NOMO-1 (cell line): ENCODE data around the gene EVC2.
"Not testable (repeated sequence)": the region's sequence is repeated elsewhere in the genome, so short reads cannot be mapped to it uniquely, and the experiment has no call there.

Experiments
- DNase-seq, 2 experiments: peaks; one replicate each; lab custom pipeline; 2025; ENCODE audit not compliant: unreplicated experiment in 2 of 2; lab: John Stamatoyannopoulos, UW

EVC2 gene

GRCh38 chr4:5746829-5747737 is 38.7 kb upstream of the EVC2 start:
- no peak for DNase-seq

- no peak for DNase-seq
These were observed 37.9 kb upstream of the EVC2 start for GRCh38 chr4:5746250-5746649.

GRCh38 chr4:5742968-5743367 is 34.6 kb upstream of the EVC2 start:
- no peak for DNase-seq

GRCh38 chr4:5742388-5742787 is 34.0 kb upstream of the EVC2 start:
- no peak for DNase-seq

GRCh38 chr4:5738061-5738460 is 29.7 kb upstream of the EVC2 start:
- DNase-seq = no peak

- no peak for DNase-seq
These were observed 27.1 kb upstream of the EVC2 start for GRCh38 chr4:5735463-5735862.

GRCh38 chr4:5734853-5735252 is 26.5 kb upstream of the EVC2 start:
- no peak for DNase-seq

GRCh38 chr4:5732158-5732557 is 23.8 kb upstream of the EVC2 start:
- no peak for DNase-seq

- DNase-seq = no peak
These were observed 22.9 kb upstream of the EVC2 start for GRCh38 chr4:5730993-5731990.

GRCh38 chr4:5730436-5730835 is 22.1 kb upstream of the EVC2 start:
- no peak for DNase-seq

- not testable (repeated sequence) for DNase-seq
These were observed 20.1 kb upstream of the EVC2 start for GRCh38 chr4:5728412-5728811.

- no peak for DNase-seq
These were observed 16.0 kb upstream of the EVC2 start for GRCh38 chr4:5724377-5724776.

- DNase-seq = no peak
These were observed 14.0 kb upstream of the EVC2 start for GRCh38 chr4:5722328-5722727.

- DNase-seq = no peak
These were observed 13.6 kb upstream of the EVC2 start for GRCh38 chr4:5721923-5722322.

GRCh38 chr4:5720980-5721379 is 12.6 kb upstream of the EVC2 start:
- no peak for DNase-seq

GRCh38 chr4:5720157-5720850 is 11.9 kb upstream of the EVC2 start:
- no peak for DNase-seq

- DNase-seq = no peak
These were observed 11.1 kb upstream of the EVC2 start for GRCh38 chr4:5719350-5720055.

GRCh38 chr4:5718411-5718810 is 10.1 kb upstream of the EVC2 start:
- no peak for DNase-seq

- DNase-seq = no peak
These were observed 9.2 kb upstream of the EVC2 start for GRCh38 chr4:5717449-5718158.

- DNase-seq = no peak
These were observed 8.0 kb upstream of the EVC2 start for GRCh38 chr4:5716391-5716790.
